Liver (tissue), 9 donors: ENCODE data around the gene PAIP2. TPM values are rescaled to one million over a fixed set of nuclear protein-coding genes. Genes with fewer than 3 reads are reported as not detected.

Experiments
- DNase-seq: peaks from one replicate; pipeline ENCODE4 v3.0.0-alpha.2; 2017; ENCODE audit warnings: low spot score
- H3K27ac ChIP-seq, 2 donors: one replicate each; pipeline ENCODE4 v1.7.0; 2013; ENCODE audit warnings: inconsistent platforms in 2 of 2, low read length in 2 of 2, control low read depth in 1 of 2, low read depth in 1 of 2, mild to moderate bottlenecking in 1 of 2
- H3K27me3 ChIP-seq, 4 donors: one replicate each; pipeline versions ENCODE4 v1.6.1 to v1.7.0; 2013; ENCODE audit warnings: low read length in 3 of 4, inconsistent platforms in 1 of 4, mild to moderate bottlenecking in 1 of 4, moderate library complexity in 1 of 4; ENCODE audit not compliant: control insufficient read depth in 4 of 4, insufficient read depth in 4 of 4
- H3K36me3 ChIP-seq, 4 donors: one replicate each; pipeline versions ENCODE4 v1.6.1 to v1.7.0; 2013; ENCODE audit warnings: low read length in 3 of 4, mild to moderate bottlenecking in 3 of 4, low read depth in 1 of 4, moderate library complexity in 1 of 4; ENCODE audit not compliant: control insufficient read depth in 4 of 4, insufficient read depth in 3 of 4
- H3K4me1 ChIP-seq, 4 donors: one replicate each; pipeline versions ENCODE4 v1.6.1 to v1.7.0; 2013; ENCODE audit warnings: low read length in 3 of 4, mild to moderate bottlenecking in 3 of 4, moderate library complexity in 1 of 4; ENCODE audit not compliant: control insufficient read depth in 4 of 4, insufficient read depth in 4 of 4
- H3K4me3 ChIP-seq, 3 donors: one replicate each; pipeline versions ENCODE4 v1.6.1 to v1.7.0; 2013; ENCODE audit warnings: low read length in 3 of 3, control low read depth in 1 of 3, low read depth in 1 of 3, mild to moderate bottlenecking in 1 of 3
- H3K9ac ChIP-seq, 2 donors: one replicate each; pipeline ENCODE4 v1.7.0; 2013; ENCODE audit warnings: low read length in 2 of 2, mild to moderate bottlenecking in 2 of 2, moderate library complexity in 2 of 2, control low read depth in 1 of 2, low read depth in 1 of 2
- H3K9me3 ChIP-seq, 4 donors: one replicate each; pipeline versions ENCODE4 v1.6.1 to v1.7.0; 2013; ENCODE audit warnings: low read length in 3 of 4; ENCODE audit not compliant: control insufficient read depth in 4 of 4
- ATF3 ChIP-seq: IDR thresholded peaks from 2 replicates; pipeline ENCODE4 v1.6.1; 2016; ENCODE audit warnings: antibody characterized with exemption
- EGR1 ChIP-seq, 2 donors: IDR thresholded peaks; 2 replicates each; pipeline ENCODE4 v1.6.1; 2016 to 2018; ENCODE audit warnings: antibody characterized with exemption in 2 of 2, low read depth in 2 of 2
- FOXA1 ChIP-seq: IDR thresholded peaks from 2 replicates; pipeline ENCODE4 v1.6.1; 2016; ENCODE audit warnings: antibody characterized with exemption
- FOXA2 ChIP-seq: IDR thresholded peaks from 2 replicates; pipeline ENCODE4 v1.6.1; 2016; ENCODE audit warnings: antibody characterized with exemption
- GABPA ChIP-seq, 2 donors: IDR thresholded peaks in 1 of 2; conservative IDR thresholded peaks in 1 of 2; 2 replicates each; pipeline ENCODE4 v1.6.1; 2016; ENCODE audit warnings: antibody characterized with exemption in 2 of 2, mild to moderate bottlenecking in 1 of 2, moderate library complexity in 1 of 2
- HNF4A ChIP-seq, 2 donors: conservative IDR thresholded peaks; 2 replicates each; pipeline ENCODE4 v1.6.1; 2016; ENCODE audit warnings: antibody characterized with exemption in 2 of 2, mild to moderate bottlenecking in 2 of 2
- HNF4G ChIP-seq: IDR thresholded peaks from 2 replicates; pipeline ENCODE4 v1.6.1; 2016; ENCODE audit warnings: antibody characterized with exemption
- NR2F2 ChIP-seq: IDR thresholded peaks from 2 replicates; pipeline ENCODE4 v1.6.1; 2016; ENCODE audit warnings: antibody characterized with exemption
- REST ChIP-seq: IDR thresholded peaks from 2 replicates; pipeline ENCODE4 v1.6.1; 2016; ENCODE audit warnings: antibody characterized with exemption, mild to moderate bottlenecking
- RXRA ChIP-seq, 2 donors: IDR thresholded peaks; 2 replicates each; pipeline ENCODE4 v1.6.1; 2017 to 2018; ENCODE audit warnings: antibody characterized with exemption in 2 of 2, mild to moderate bottlenecking in 1 of 2
- SP1 ChIP-seq: IDR thresholded peaks from 2 replicates; pipeline ENCODE4 v1.6.1; 2018; ENCODE audit warnings: antibody characterized with exemption, mild to moderate bottlenecking
- TAF1 ChIP-seq: conservative IDR thresholded peaks from 2 replicates; pipeline ENCODE4 v1.6.1; 2016; ENCODE audit warnings: antibody characterized with exemption, mild to moderate bottlenecking
- YY1 ChIP-seq: IDR thresholded peaks from 2 replicates; pipeline ENCODE4 v1.6.1; 2016; ENCODE audit warnings: antibody characterized with exemption, mild to moderate bottlenecking
- ZBTB33 ChIP-seq: IDR thresholded peaks from 2 replicates; pipeline ENCODE4 v1.6.1; 2016; ENCODE audit warnings: antibody characterized with exemption
- whole genome bisulfite sequencing: extraction: QIAGEN DNeasy Blood & Tissue Kit; methylation state at CpG from one replicate; pipeline ENCODE4 v1.1.7; 2013; 5-methylcytosine and 5-hydroxymethylcytosine counted together
- polyA plus RNA-seq, 2 donors: library from polyadenylated mRNA; stranded (reverse) in 1 of 2; unstranded in 1 of 2; fragments of 200-250 nt in 1 of 2; fragments of >200 nt in 1 of 2; fragmentation: Nextera tagmentation in 1 of 2; extraction: Ambion mirVana in 1 of 2; gene quantifications; one replicate each; pipeline versions ENCODE4 v1.2.1 to v1.2.3, GENCODE V29; 2013 to 2015
- total RNA-seq, 2 donors: library from RNA; depleted of rRNA; stranded (reverse); fragments of >200 nt; gene quantifications; one replicate each; pipeline ENCODE4 v1.2.3, GENCODE V29; 2014
- donor health status: healthy.
- donor health status: healthy.
- donor health status: healthy.
- donor health status: healthy.
- donor health status: healthy.

The PAIP2 gene
- total and polyA plus RNA-seq, 4 donors, result 41.5 to 63.2 (median 45.1) TPM

GRCh38 chr5:139312075-139312474, 29.6 kb upstream of the PAIP2 start:
- no peak for DNase-seq
- peaks cover 0 to 21% (median 4%) of the 10 kb centered on the region in 4 donors for H3K4me1 ChIP-seq
- no peak overlapping the region for H3K4me3 ChIP-seq
- no peaks in the 10 kb centered on the region for H3K27me3 ChIP-seq
- WGBS, result 93% methylated on average over 9 of the region's 9 CpGs
- peaks cover 2 to 12% (median 11%) of the 10 kb centered on the region in 4 donors for H3K36me3 ChIP-seq
- TF ChIP-seq HNF4A (conservative IDR thresholded peaks at IDR 0.05) (no peak), FOXA1 (no peak), GABPA (IDR thresholded peaks at IDR 0.05 in 1 of 2, conservative IDR thresholded peaks at IDR 0.05 in 1 of 2) (no peak), FOXA2 (no peak), ATF3 (no peak), YY1 (no peak), EGR1 (IDR thresholded peaks at IDR 0.05; ENCODE audit: low read depth in 2 of 2) (no peak), RXRA (IDR thresholded peaks at IDR 0.05) (no peak), SP1 (no peak), REST (no peak)
- H3K9me3 ChIP-seq, result no peaks in the 10 kb centered on the region
- no peak overlapping the region for H3K27ac ChIP-seq
- no peak overlapping the region for H3K9ac ChIP-seq

- peaks cover 10 to 32% (median 25%) of the 10 kb centered on the region in 4 donors for H3K36me3 ChIP-seq
- no peak for DNase-seq
- no peak overlapping the region for H3K4me3 ChIP-seq
- 93% methylated on average over 1 of the region's 1 CpG for WGBS
- no peaks in the 10 kb centered on the region for H3K27me3 ChIP-seq
- TF ChIP-seq SP1 (no peak), YY1 (no peak), NR2F2 (no peak), EGR1 (IDR thresholded peaks at IDR 0.05; ENCODE audit: low read depth in 2 of 2) (no peak), GABPA (IDR thresholded peaks at IDR 0.05 in 1 of 2, conservative IDR thresholded peaks at IDR 0.05 in 1 of 2) (no peak), HNF4G (no peak), ZBTB33 (no peak), FOXA2 (no peak), HNF4A (conservative IDR thresholded peaks at IDR 0.05) (no peak), ATF3 (no peak), TAF1 (no peak), FOXA1 (no peak)
- H3K9me3 ChIP-seq, result no peaks in the 10 kb centered on the region
- peaks cover 0 to 21% (median 4%) of the 10 kb centered on the region in 4 donors for H3K4me1 ChIP-seq
- no peak overlapping the region for H3K27ac ChIP-seq
- no peak overlapping the region for H3K9ac ChIP-seq
These were observed 27.4 kb upstream of the PAIP2 start for GRCh38 chr5:139314276-139314675.
